ENCODE measurements around the gene APOA4. TPM values are rescaled to one million over a fixed set of nuclear protein-coding genes. Genes with fewer than 3 reads are reported as not detected.

The APOA4 gene
- total and polyA plus RNA-seq, 2 donors (not counting 1 experiment from before 2014, with no cell fraction given): not detected

DNA sequence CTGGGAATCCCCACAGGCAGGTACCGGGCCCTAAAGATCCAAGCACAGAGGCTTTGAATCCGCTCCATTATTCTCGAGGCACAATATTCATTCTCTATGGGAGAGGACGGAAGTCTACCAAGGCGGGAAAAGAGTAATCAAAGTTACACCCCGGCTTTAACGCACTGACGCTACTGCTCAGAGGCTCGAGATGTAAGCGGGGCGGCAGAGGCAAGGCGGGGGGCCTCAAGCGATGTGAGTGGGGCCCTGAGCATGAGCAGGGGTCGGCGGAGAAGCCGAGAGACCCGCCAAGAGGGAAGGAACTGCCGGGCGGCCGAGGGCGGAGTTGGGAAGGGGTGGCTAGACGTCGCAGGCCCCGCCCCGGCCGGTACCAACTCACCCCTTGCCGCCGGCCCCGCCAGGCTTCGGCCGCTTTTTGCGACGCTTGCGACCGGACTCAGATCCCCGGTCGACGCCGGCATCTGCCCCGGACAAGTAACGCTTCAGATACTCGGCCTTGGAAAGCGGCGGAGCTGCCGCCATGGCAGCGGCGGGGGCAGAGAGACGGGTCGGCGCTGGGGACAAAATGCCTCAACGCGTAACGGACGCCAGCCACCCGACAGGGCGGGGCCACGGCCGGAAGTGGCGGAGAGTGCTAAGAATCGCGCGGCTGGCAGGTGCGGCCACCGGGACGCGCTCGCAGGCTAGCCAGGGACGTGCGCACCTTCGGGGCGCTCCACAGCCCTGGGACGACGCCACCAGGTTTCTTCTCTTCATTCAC is 50.5 kb downstream of the APOA4 start, which contains the start of gene BUD13:
TSS of gene BUD13 (minus strand) at position 545 of the 760 bp plus-strand sequence. CDS start at position 522, 23 bp downstream.
- peak within 1 kb of the TSS; percentile 100 for H2AFZ ChIP-seq (ENCODE audit: insufficient read depth, low read depth, low read length, poor library complexity, severe bottlenecking)
- Mint-ChIP-seq H3K27ac (peak within 1 kb of the TSS; percentile 93), H3K4me1 (peaks cover 34% of the 10 kb centered on the region), H3K4me3 (peak within 1 kb of the TSS; percentile 93), H3K9me3 (ENCODE audit: insufficient read depth) (no peaks in the 10 kb centered on the region), H3K27me3 (no peaks in the 10 kb centered on the region)
- WGBS (ENCODE audit: insufficient coverage): under 1% methylated on average over 68 of the region's 73 CpGs
- CTCF ChIA-PET: interaction anchor here (1.0 to 1.2 kb wide), 2 partner anchors 15 to 63 kb away, joined by 4 read pairs; no protein-coding TSS in a partner anchor
- no peak for TF ChIP-seq EZH2 (IDR thresholded peaks at IDR 0.05; ENCODE audit: borderline replicate concordance, insufficient read depth, low read depth, low read length, poor library complexity, severe bottlenecking)
- TF ChIP-seq, protein P1, sequence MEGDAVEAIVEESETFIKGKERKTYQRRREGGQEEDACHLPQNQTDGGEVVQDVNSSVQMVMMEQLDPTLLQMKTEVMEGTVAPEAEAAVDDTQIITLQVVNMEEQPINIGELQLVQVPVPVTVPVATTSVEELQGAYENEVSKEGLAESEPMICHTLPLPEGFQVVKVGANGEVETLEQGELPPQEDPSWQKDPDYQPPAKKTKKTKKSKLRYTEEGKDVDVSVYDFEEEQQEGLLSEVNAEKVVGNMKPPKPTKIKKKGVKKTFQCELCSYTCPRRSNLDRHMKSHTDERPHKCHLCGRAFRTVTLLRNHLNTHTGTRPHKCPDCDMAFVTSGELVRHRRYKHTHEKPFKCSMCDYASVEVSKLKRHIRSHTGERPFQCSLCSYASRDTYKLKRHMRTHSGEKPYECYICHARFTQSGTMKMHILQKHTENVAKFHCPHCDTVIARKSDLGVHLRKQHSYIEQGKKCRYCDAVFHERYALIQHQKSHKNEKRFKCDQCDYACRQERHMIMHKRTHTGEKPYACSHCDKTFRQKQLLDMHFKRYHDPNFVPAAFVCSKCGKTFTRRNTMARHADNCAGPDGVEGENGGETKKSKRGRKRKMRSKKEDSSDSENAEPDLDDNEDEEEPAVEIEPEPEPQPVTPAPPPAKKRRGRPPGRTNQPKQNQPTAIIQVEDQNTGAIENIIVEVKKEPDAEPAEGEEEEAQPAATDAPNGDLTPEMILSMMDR (IDR thresholded peaks at IDR 0.05): no peak
- peaks cover 23 to 28% of the 10 kb centered on the region in 2 donors for H3K4me1 ChIP-seq (ENCODE audit: control insufficient read depth in 2 of 2, insufficient read depth in 2 of 2, low read length in 2 of 2)
- ATAC-seq (ENCODE audit: low read depth) (peak; percentile 89), DNase-seq (peak; percentile 96)
- H3K79me2 ChIP-seq (ENCODE audit: control insufficient read depth, insufficient read depth, low read length): peaks cover 30% of the 10 kb centered on the region
- peaks cover 4% of the 10 kb centered on the region for H4K20me1 ChIP-seq (ENCODE audit: control insufficient read depth, insufficient read depth, low read length, poor library complexity, severe bottlenecking)
- H3K27me3 ChIP-seq (replicated peaks in 1 of 4; ENCODE audit: control extremely low read depth in 1 of 4, control insufficient read depth in 3 of 4, insufficient read depth in 4 of 4, low read length in 3 of 4): no peaks in the 10 kb centered on the region
- intact Hi-C loops (cut with micrococcal nuclease): loop anchor here (1.0 to 5.0 kb wide), 7 partner anchors 16 to 556 kb away; partner anchors contain the start of genes SIK3 and ZPR1
- POLR2A ChIA-PET: interaction anchor here (1.0 to 3.5 kb wide), 5 partner anchors 15 to 406 kb away, joined by 3 to 11 read pairs (median 3); partner anchors contain the start of genes PAFAH1B2, SIDT2 and ZPR1
- H3K27ac ChIP-seq (ENCODE audit: low read length in 2 of 2): peak within 1 kb of the TSS; percentile 85 to 96
- peak within 1 kb of the TSS; percentile 99 for H3K9ac ChIP-seq (ENCODE audit: low read length)
- H3K4me3 ChIP-seq (ENCODE audit: control extremely low read depth in 1 of 5, extremely low read depth in 1 of 5, insufficient read depth in 1 of 5, low read depth in 2 of 5, low read length in 4 of 5): peak within 1 kb of the TSS; percentile 71 to 99 (median 95)
- H3K36me3 ChIP-seq (replicated peaks in 1 of 2; ENCODE audit: control extremely low read depth in 1 of 2, control insufficient read depth in 1 of 2, extremely low read depth in 1 of 2, insufficient read depth in 2 of 2, low read length in 1 of 2): peaks cover 3 to 18% of the 10 kb centered on the region in 2 experiments
- no peaks in the 10 kb centered on the region for H3K9me3 ChIP-seq (ENCODE audit: control extremely low read depth in 1 of 3, control insufficient read depth in 2 of 3, insufficient read depth in 1 of 3, low read length in 2 of 3)
- H3K4me2 ChIP-seq (replicated peaks; ENCODE audit: low read depth, low read length, poor library complexity, severe bottlenecking): peak within 1 kb of the TSS; percentile 90
